Stimulated activated CD8-positive, alpha-beta memory T cell treated with anti-CD3 and anti-CD28 coated beads, Interleukin-7, amount 100 ng/mL, for 4 hours (primary cell): ENCODE measurements around the gene IQCH.

Experiments
- DNase-seq, 2 donors: peaks; one replicate each; pipeline ENCODE4 v3.0.0-alpha.2; 2020; ENCODE audit warnings: low read depth in 2 of 2

The IQCH gene

DNA sequence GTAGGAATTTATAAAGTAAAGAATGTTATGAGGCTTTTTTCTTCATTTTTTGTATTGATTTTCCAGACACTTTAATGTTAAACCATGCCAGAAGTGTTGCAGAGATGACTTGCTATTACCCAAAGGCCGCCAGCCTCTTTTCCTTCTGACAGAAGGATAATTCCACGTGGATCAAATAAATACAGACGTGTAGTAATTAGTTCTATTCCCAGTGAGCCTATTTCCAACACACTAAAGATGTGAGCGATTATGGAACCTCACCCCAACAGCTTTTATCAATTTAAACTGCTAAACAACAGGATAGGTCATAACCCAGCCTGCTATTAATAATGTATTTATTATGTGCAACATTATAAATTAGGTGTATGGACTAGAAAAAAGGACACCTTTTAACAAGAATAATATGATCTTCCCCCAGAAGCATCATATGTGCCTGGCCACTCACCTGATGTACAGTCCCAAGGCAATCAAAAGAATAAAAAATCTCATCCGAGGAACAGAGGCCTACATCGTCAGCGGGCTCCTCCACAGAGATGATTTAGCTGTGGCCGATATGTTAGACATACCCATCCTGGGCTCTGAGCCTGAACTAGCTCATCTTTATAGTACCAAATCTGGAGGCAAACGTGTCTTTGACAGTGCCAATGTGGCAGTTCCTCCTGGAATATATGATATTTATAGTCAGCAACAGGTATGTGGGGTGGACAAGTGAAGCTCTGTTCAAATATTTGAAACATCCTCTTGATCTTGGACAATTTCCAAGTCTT is 140.5 kb downstream of the IQCH start:
- DNase-seq = no peak

- no peak for DNase-seq
Observed at GRCh38 chr15:67396114-67396513, 141.5 kb downstream of the IQCH start.

DNA sequence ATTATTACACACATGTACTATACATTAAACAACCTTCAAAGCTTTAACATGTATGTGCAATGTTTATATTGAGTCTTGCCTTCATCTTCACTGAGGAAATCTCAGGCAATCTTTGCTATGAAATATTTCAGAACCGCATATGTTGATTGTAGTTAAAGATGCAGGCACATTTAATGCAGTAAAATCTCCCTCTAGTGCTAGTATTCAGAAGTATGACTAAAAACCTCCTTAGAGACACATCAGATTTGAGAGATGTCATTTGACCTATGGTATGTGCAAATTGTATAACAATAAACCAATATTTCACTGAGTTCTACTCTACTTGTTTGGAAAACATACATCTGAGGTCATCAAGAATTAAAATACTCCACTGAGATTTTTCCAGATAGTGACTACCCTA is 142.6 kb downstream of the IQCH start:
- DNase-seq = no peak

- no peak for DNase-seq
Observed at GRCh38 chr15:67399925-67400324, 145.3 kb downstream of the IQCH start.

DNA sequence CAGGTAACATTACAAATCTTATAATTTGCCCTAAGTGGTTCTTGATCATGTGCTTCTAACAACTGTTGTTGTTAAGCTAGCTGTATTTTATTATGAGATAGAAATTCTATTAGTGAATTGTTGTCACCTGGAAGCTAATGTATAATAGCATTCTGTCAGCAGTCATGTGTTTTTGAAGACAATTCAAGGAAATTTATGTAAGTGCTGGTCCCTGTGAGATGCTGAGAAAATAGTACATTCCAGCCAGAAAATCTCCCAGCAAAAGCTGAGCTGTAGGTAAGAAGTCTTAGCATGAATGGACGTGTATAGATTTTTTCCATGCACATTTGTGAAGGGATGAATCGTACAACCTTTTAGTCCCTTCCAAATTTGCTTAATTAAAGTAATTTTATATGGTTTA is 146.3 kb downstream of the IQCH start:
- DNase-seq = no peak

GRCh38 chr15:67401336-67401735 is 146.8 kb downstream of the IQCH start:
- DNase-seq = no peak

- no peak for DNase-seq
Observed at GRCh38 chr15:67403428-67404154, 149.0 kb downstream of the IQCH start.

DNA sequence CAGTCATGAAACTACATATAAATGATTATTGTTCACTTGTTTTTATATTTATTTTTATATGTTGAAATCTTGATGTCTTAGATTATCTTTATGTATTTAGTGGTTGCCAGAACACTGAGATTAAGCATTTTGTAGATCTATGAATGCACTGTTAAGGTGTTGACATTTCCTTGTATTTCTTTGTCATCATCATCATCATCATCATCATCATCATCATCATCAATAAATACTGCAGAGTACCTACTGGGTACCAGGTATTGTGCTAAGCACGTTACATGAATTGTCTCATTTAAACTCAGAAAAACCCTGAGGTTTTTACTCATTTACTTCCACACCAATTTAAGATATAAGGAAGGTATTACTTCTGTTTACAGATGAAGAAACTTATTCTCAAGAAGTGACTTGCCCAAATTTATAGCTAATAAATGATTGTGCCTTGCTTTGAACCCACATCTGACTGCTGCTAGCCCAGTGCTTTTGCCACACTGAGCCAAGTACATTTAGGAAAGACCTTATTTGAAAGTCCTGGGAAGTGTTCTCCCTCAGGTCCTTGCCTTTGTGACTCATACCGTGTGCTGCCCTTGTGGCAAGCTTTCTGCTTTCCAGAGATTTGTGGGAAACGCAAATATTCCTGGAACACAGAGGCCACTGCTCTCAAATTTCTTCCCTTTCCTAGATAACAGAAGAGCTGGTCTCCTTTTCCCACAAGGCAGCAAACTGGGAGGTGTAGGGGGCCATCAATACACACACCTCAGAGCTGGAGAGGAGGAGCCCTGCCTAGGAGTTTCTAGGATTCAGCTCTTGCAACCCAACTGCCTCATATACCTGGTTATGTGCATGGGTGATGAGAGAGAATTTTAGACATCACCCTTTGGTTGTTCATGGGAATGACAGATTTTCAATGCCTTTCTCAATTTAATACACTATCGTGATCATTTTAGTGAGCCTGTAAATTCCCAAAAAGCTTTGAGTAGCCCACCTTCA is 150.9 kb downstream of the IQCH start:
- DNase-seq = no peak

- DNase-seq = no peak
Observed at GRCh38 chr15:67406257-67406861, 151.8 kb downstream of the IQCH start.

DNA sequence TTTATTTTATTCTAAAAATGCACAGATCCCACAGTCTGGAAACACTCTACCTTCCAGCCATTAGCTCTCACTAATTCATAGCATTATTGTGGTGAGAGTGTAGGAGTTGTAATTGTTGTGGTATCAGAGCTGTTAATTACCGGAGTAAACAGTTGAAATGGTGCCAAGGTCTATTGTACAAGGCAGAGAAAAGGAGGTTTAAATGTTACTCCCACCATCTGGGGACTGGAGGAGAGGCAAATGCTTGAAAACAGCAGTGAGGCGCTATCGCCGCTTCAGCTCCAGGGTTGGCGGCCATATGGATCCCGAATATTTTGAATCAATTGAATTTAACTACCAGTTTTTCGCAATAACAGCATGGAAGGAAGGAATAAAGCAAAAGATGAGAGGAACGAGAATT is 153.2 kb downstream of the IQCH start:
- DNase-seq = no peak

DNA sequence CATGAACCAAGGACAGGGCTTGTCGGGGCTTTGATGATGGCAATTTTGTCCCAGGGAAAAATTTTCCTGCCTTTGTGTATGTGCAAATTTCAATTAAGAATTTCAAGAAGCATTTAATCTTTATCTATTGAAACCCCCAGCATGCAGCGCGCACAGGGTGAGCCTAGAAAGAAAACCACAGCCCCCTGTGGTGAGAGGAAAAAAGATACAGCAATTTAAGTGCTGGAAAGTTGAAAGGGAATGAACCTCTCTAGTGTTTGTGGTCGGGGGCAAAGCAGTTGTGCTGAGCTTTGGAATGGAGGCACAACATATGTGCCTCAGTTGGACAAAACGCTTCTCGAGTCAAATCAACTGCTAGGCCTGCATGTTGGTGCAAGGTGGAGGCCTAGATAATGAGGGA is 154.6 kb downstream of the IQCH start:
- DNase-seq = no peak

- DNase-seq = no peak
Observed at GRCh38 chr15:67411486-67411885, 156.9 kb downstream of the IQCH start.

DNA sequence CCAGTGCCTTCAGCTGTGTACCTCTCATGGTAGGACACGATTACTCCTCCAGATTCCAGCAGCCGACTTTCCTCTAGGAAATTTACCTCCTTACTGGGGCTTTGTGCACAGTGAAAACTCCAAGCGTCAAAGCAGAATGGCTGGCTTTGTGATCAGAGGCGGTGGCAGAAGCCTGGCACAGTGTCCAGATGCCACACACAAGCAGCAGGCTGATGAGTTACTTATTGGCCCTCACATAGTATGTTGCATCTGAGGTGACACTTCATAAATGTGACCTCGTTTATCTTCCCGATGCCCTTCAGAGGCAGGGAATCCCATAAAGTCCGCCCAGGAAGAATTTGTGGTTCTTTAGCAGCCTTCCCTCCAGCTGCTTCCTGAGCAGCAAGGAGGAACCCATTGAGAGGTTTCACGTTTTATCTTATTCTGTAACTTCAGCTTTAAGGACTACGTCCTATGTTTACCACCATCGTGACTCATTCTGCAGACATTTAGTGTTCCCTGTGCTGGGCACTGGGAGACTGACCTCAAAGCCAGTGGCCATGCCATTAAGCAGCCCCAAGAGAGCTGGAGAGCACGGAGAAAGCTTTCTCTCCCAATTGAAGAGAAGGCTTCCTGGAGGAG is 159.3 kb downstream of the IQCH start:
- no peak for DNase-seq

DNA sequence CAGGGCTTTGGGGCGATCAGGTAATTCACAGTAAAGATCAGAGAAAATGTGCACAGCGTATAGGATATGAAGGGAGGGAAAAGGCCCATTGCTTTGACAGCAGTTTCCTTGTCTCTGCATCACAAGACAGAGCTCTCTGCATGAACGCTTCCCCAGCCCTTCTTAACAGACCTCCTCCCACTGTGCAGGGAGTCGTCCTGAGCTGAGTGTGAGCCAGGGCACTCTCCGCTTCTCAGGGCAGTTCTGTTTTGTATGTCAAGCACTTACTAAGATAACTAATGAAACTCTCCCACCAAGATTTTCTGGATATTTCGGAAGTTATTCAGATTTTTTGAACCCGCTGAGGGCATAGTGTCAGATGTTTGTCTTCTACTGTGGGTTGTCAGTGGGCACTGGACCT is 160.6 kb downstream of the IQCH start:
- no peak for DNase-seq

DNA sequence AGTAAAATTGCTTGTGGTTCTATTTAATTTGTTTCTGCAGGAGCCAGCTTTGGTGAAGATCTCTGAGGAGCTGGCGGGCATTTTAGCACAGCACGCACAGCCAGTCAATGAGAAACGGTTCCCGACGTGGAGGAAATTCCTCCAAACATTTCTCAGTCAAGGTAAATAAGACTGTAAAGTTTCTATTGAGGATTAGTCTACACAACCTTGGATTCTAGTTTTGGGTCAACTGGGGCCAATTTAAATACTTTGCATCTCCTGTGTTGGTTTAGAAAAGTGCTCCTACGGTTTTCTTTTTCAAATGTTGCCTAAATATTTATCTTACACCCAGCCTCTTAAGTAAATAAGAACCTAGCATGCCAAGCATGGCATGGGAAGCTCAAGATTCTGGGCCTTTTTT is 162.3 kb downstream of the IQCH start:
- no peak for DNase-seq

DNA sequence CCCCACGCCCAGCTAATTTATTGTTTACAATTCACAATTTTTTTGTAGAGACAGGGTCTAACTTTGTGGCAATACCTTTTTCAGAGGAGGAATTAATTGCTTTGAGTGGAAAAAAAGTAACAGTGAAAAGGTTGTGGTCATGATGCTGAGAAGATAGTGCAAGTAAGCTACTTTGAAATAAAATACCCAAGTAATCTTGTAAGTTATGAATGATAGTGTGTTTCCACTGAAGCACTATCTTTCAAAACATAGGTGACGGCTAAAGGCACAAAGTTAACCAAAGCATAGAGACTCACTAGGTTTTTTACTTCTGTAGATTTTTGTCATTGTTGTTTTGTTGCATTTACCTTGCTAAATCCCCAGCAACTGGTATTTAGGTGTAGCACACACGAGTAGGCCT is 165.1 kb downstream of the IQCH start:
- no peak for DNase-seq

GRCh38 chr15:67420137-67420536 is 165.6 kb downstream of the IQCH start:
- DNase-seq = no peak

DNA sequence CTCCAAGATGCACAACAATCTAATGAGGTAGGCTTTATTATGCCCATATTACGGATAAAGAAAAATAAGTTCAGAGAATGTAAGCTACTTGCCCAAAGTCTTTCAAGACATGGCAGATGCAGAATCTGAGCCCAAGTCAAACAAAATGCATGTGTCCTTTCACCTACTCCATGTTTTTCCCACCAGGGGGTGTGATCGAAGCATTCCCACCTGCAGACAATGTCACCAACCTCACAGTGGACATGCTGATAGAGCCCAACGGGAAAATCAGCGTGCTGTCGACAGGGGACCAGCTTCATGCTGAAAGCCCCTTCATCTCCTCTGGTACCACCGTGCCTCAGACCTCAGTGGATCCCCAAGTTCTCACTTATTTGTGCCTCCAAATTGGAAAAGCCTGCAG is 166.5 kb downstream of the IQCH start:
- no peak for DNase-seq

GRCh38 chr15:67422296-67422695 is 167.7 kb downstream of the IQCH start:
- no peak for DNase-seq

- DNase-seq = no peak
Observed at GRCh38 chr15:67433495-67434099, 179.0 kb downstream of the IQCH start.
